ENCODE results near the gene SMAD3.

GRCh38 chr15:67201136-67201535 lies 135.7 kb downstream of the SMAD3 start:
- TF ChIP-seq CTCF (IDR thresholded peaks at IDR 0.05) = no peak
- TF ChIP-seq EZH2 (IDR thresholded peaks at IDR 0.05; ENCODE audit: borderline replicate concordance, insufficient read depth, low read depth, low read length, poor library complexity, severe bottlenecking) = no peak
